HG03108 (cell line): ENCODE data around the gene AK3.

Experiments used
- ATAC-seq: cut with Tn5 transposase; IDR thresholded peaks from one replicate; pipeline ENCODE4 v1.9.1; 2021; ENCODE audit warnings: moderate library complexity; ENCODE audit not compliant: unreplicated experiment

AK3 gene

DNA sequence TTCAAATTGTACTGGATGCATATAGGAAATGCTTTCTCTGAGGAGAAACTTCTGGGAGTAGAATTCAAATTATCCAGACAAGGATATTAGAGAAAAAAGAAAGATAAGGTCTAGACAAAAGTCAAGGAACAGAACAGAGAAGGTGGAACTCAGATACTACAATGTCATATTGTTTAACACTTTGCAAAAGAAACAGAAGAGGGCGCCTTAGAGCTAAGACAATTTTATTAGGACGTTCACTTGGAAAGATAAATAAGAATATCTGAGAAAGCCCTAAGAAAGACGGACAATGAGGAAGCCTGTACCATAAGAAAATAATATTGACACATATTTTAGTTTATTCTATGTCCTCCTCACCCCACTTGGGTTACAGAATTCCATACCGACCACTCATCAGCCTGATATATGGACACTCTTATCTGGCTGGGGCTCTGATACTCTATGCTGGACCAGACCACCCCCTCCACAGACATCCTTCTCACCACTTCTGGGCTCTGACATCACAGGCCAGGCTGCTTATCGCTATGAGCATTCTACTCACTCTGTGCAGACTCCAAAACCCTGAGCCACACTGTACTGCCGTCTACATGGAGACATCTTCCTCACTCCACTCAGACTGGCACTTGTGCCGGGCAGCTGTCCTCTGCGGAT, 9.1 kb upstream of the AK3 start:
- ATAC-seq, result no peak

DNA sequence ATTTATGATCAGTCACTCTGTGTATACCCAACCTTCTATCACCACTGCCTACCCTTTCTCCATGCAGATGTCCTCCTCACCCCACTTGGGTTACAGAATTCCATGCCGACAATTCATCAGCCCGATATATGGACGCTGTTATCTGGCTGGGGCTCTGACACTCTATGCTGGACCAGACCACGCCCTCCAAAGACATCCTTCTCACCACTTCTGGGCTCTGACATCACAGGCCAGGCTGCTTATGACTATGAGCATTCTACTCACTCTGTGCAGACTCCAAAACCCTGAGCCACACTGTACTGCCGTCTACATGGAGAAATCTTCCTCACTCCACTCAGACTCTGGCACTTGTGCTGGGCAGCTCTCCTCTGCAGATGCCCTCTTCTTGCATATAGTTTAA, 7.6 kb upstream of the AK3 start:
- ATAC-seq, result no peak

DNA sequence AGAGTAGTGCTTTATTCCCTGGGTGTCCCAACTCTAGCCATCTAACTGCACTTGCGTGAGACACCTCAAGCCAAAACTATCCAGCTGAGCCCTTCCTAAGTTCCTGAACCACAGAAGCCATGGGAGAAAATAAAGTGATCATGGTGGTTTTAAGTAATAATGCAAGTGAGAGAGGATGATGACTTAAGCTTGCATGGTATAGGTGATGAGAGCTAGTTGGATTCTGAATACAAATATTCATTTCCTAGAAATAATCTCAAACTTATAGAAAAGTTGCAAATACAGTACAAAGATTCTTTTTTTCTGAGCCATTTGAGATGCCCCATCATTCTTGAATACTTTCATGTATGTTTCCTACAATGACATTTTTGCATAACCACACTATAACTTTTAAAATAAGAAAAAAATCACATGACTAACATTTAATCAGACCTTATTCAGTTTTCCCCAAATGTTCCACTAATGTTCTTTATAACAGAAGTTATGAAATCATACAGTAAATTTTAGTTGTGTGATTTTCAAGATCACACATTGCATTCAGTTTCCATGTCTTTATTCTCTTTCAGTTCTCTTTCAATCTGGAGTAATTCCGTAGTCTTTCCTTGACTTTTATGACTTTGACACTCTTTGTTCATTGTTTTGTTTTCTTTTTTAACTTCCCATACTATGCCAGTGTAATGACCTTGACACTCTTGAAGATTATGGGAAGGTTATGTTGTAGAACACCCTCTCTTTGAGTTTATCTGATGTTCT, 5.5 kb upstream of the AK3 start:
- no peak for ATAC-seq

DNA sequence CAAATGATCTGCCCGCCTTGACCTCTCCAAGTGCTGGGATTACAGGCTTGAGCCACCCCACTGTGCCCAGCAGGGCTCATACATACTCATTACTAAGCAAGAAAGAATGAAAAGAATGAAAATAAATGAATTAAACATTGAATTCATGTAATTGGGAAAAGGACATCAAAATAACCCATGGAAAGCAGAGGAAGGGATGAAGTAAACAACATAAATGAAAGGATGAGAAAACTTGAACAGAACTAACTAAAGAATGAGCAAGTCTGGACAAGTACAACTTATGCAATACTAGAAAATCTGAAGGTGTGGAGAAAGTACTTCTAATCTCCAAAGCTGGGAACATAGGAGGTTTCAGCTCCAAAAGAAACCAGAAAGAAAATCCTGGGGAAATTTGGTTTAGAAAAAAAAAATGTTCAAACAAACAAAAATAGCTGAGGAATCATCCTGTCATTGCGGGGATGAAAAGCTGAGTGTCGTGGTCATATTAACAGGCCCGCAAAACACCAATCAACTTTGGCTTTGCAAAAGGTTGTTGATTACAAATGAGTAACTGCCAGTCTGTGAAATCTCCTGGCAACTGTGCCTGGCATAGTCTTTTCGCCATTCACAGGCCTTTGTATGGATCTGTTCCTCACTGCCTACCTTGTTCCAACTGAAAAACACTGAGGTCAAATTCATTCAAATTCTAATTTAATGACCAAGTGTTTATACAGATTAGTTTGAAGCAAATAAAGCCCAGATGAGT, 2.3 kb upstream of the AK3 start:
- ATAC-seq, result no peak

DNA sequence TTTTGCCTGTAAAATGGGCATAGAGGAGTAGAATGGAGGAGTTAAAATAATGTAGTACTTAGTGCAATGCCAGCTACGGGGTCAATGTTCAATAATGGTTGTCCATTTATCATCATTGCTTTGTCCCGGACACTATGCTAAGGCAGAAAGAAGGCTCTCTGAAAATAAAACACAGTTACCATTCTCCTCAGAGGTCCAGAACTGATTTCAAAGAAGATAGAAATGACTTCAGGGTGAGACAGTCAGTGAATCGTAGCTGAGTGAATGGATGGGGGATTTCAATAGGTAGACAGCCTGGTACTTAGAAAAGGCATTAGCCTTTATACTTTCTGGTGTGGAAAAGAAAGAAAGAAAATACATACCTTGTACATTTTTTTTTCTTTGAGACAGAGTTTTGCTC, 1.2 kb upstream of the AK3 start:
- no peak for ATAC-seq

DNA sequence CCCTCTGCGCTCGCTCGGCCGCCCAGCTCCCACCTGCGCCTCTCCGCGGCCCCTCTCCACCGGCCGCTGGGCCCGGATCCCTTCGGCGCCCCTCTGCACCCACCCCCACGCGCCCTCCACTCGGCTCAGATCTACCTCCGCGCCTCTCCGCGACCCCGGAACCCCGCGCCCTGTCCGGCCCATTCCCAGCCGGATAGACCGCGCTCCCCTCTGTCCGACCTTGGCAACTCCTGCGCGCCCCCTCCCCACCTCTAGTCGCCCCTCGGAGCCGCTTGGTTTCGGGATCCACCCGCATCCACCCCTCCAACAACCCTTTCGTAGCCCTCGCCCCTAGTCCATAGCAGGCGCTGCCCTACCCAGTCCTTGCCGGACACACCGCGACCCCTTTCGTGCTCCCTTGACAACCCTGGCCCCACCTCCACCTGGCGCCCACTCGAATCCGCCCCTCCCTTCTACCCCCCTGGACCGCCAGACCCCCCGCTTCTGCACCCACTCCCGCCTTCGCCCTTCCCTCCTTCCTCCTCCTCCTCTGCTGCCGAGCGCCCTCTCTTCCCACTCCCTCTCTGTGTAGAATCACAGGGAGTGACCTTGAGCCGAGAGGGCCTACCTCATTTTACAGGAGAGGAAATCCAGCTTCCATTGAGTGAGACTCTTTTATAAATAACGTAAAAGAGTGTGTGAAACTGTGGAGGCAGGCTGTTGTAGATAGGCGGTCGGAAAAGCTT, 525 bp upstream of the AK3 start:
- no peak for ATAC-seq

DNA sequence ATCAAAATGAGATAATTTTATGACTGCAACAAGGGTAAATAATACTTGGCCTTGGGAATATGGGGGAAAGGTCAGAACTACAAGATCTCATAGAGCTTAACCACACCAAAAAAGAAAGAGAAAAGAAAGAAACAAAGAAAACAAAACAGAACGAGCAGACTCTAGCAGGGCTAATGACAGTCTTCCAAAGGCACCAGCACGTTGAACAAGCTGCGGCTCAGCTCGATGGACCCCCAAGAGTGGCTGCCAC, 689 bp downstream of the AK3 start:
- ATAC-seq, result no peak

DNA sequence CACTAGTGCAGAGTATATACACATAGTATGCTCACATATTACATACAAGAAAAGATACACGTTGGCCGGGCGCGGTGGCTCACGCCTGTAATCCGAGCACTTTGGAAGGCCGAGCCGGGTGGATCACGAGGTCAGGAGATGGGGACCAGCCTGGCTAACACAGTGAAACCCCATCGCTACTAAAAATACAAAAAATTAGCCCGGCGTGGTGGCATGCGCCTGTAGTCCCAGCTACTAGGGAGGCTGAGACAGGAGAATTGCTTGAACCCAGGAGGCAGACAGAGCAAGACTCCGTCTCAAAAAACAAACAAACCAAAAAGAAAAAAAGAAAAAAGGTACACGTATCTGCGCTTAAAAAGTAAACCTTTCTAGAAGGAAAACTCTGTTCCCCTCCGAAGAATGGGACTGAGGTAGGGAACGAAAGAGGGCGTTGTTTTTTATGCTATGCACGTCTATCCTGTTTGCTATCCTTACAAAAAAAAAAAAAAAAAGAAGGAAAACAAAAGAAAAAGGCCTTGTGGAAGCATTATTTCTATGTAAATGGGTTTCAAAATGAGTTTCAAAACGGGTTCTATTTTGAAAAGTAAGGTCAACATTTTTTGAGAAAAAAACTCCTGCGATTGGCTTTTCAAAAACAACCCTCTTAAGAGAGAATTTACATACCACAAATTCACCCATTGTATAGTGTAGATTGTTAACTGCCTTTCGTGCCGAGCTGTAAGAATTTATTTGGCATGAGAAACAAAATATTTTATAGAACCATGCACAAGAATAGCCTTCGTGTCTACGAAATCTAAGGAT, 1.2 kb downstream of the AK3 start:
- ATAC-seq, result no peak

DNA sequence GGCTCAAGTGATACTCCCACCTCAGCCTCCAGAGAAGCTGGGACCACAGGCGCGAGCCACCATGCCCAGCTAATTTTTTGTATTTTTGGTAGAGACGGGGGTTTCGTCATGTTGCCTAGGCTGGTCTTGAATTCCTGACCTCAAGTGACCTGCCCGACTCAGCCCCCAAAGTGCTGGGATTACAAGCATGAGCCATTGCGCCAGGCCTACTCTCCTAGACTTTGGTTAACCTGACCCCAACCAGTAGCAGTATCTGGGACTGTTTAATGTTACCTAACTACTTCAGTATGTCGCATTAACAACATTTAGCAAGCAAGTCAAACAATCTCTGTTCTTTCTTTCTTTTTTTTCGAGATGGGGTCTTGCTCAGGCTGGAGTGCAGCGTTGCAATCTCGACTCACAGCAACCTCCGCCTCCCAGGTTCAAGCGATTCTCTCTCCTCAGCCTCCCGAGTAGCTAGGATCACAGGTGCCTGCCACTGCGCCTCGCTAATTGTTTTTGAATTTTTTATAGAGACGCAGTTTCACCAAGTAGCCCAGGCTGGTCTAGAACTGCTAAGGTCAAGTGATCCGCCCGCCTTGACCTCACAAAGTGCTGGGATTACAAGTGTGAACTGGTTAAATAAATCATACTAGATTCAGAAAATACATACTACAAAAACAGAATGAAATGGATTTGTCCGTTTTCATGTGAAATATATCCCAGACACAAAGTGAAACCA, 2.0 kb downstream of the AK3 start:
- ATAC-seq, result no peak

DNA sequence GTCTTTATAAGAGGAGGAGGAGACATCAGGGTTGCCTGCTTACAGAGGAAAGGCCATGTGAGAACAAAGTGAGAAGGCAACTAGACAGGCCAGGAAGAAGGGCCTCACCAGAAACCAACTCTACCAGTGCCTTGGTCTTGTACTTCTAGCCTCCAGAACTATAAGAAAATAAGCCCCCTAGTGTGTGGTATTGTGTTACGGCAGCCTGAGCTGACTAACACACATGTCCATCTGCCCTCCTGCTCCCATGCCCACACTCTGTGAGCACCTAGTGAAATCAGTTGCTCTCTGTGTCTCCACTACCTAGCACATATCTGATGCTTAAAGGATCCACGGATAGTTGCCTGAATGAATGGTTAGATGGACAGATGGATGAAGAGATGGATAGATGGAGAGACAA, 6.9 kb downstream of the AK3 start:
- no peak for ATAC-seq

DNA sequence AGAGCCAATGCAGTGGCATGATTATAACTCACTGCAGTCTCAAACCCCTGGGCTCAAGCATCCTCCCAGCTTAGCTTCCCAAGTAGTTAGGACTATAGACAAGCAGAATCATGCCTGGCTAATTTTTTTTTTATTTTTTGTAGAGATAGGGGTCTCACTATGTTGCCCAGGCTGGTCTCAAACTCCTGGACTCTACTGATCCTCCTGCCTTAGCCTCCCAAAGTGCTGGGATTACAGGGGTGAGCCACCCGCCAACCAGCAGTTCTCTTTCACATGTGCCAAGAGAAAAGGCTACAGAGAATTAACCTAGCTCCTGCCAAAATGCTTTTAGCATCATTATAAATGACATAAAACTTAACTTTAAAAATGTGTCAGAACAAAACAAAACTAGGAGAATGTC, 8.1 kb downstream of the AK3 start:
- no peak for ATAC-seq

DNA sequence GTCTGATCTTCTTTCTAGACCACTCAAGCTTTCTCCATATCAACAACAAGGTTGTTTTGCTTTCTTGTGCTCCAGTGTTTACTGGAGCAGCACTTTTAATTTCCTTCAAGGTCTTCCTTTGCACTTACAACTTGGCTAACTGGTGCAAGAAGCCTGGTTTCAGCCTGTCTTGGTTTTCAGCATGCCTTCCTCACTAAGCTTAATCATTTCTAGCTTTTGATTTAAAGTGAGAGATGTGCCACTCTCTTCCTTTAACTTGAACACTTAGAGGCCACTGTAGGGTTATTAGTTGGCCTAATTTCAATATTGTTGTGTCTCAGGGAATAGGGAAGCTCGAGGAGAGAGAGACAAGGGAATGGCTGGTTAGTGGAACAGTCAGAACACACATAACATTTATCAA, 13.4 kb downstream of the AK3 start:
- no peak for ATAC-seq

DNA sequence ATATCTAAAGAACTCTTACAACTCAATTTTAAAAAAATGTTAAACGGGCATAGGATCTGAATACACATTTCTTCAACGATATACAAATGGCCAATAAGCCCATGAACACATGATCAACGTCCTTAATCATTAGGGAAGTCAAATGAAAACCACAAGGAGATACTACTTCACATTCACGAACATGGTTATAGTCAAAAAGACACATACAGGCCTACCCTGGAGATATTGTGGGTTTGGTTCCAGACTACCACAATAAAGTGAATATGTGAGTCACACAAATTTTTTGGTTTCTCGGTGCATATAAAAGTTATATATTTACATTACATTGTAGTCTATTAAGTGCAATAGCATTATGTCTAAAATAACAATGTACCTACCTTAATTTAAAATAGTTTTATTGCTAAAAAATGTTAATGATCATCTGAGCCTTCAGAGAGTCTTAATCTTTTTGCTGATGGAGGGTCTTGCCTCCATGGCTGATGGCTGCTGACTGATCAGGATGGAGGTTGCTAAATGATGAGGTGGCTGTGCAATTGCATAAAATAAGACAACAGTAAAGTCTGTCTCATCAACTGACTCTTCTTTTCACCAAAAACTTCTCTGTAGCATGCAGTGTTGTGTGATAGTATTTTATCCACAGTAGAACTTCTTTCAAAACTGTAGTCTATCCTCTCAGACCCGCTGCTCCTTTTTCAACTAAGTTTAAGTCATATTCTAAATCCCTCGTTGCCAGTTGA, 15.1 kb downstream of the AK3 start:
- no peak for ATAC-seq

DNA sequence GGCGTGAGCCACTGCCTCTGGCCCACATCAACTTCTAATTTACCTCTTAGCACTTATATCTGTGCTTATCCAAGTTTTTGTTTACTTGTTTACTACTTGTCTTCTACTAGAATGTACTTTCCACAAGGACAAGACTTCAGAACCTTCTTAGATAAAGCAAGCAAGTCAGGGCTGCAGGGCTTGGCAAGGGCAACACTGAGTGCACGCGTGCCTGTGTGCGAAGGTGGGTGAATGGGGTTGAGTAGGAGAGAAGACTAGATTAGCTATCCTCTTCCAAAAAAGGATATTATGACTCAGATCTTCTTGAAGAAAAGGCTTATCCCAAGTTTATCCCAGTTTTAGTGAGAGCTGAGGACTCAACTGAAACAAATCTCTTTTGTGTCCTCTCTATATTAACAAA, 19.3 kb downstream of the AK3 start:
- no peak for ATAC-seq

DNA sequence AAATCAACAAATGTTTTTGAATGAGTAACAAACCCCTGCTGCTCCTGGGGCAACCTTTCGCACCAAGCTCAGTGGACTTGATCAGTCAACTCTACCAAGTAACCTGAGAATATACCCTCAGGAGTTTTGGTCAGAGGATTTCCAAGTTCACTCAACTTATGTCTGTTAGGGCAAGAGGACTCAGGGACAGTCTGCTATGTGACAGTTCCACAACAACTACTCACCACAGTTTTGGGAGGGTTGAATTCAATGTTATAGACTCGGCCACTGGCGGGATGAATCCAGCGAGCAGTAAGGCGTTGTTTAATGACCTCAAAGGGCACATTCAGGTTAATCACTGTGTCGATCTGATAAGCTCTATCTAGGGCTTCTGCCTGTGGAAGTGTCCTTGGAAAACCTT, 22.1 kb downstream of the AK3 start:
- ATAC-seq, result no peak

DNA sequence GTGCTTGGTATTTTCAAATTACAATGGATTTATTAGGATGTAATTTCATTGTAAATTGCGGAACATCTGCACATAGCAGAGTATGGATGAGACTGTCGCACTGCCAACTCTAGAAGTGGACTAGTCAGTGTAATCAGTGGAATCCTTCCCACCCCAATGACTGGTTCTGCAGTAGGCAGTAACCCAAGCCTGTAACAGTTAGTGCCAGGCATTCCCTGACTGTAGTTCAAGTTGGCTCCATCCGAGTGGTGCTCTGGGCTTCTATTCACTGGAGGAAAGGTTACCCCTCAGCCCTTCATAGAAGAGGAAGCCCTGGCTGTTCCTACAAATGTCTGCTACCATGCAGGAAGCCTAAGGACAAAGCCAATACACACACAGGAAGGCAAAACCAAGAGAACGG, 23.2 kb downstream of the AK3 start:
- no peak for ATAC-seq

DNA sequence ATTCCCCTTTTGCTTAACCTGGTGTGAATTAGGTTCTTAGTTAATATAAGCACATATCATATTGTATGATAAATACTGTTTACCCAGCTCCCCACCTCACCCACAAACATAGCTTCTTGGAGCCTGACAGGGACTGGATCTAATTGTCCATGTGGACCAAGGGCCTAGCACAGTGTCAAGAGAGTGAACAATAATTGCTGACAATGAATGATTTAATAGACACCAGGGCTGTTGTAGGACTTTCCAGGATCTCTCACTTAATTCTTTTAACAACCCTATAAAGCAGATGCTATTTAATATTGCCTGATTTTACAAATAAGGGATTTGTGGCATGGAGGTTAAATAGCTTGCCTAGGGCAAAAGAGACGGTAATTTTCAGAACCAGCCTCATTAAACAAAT, 24.8 kb downstream of the AK3 start:
- no peak for ATAC-seq

DNA sequence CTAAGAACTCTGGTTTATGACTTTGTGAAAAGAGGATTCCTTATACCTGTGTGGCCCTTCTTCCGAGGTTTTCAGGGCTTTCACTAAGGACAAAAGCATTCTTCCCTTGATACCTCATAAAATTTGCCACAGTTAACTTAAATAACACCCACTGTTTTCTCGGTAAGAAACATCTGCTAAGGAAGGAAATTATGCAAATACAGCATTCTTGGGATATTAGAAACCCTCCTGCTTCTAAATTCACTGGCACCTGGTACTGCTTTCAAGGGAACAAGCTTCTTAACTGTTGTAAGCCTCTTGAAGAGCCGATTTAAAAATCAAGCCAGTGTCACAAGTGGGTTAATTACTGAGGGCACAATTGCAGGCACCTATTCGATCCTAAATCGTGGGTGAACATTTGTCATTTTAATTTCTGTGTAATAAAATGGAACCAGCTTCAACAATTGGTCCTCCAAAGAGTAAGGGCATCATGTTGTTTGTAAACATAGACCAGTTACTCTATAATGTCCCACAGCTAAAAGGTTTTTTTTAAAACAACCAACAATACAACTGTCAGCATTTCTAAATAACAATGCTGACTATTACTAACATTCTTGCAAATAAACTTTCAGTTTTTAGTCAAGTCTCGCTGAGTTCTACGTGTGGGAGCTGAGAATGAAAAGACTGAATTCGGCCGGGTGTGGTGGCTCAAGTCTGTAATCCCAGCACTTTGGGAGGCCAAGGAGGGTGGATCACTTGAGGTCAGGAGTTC, 26.6 kb downstream of the AK3 start:
- no peak for ATAC-seq

DNA sequence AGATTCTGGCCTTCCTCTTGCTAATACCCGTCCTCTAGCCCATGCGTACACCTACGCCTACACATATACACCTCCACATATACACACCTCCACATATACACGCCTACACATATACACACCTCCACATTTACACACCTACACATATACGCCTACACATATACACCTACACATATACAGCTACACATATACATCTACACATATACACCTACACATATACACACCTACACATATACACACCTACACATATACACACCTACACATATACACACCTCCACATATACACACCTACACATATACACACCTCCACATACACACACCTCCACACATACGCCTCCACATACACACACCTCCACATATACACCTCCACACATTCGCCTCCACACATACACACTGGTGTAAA, 27.2 kb downstream of the AK3 start:
- ATAC-seq, result no peak
